Activated CD8-positive, alpha-beta memory T cell treated with anti-CD3 and anti-CD28 coated beads for 36 hours (primary cell): ENCODE data around the gene DGKH. TPM values are rescaled to one million over a fixed set of nuclear protein-coding genes. Genes with fewer than 3 reads are reported as not detected.
"Not testable (repeated sequence)": the region's sequence is repeated elsewhere in the genome, so short reads cannot be mapped to it uniquely, and the experiment has no call there.

Experiments used
- CTCF ChIA-PET: fragments of 350-600 bp; sonication (Branson Sonifier 250); formaldehyde crosslinking; loops from one replicate; lab custom pipeline; 2021; ENCODE audit warnings: antibody characterized with exemption; lab: Charles Lee
- POLR2A ChIA-PET: fragments of 350-600 bp; sonication (Branson Sonifier 250); formaldehyde crosslinking; loops from one replicate; lab custom pipeline; 2021; ENCODE audit warnings: antibody characterized with exemption; lab: Charles Lee
- total RNA-seq, 2 experiments: library from RNA; stranded (reverse); gene quantifications; one replicate each; pipeline ENCODE4 v1.2.3, GENCODE V29; 2021

Gene DGKH
- total RNA-seq, 2 experiments from 2014 or later: 11.7 to 12.7 TPM

DNA sequence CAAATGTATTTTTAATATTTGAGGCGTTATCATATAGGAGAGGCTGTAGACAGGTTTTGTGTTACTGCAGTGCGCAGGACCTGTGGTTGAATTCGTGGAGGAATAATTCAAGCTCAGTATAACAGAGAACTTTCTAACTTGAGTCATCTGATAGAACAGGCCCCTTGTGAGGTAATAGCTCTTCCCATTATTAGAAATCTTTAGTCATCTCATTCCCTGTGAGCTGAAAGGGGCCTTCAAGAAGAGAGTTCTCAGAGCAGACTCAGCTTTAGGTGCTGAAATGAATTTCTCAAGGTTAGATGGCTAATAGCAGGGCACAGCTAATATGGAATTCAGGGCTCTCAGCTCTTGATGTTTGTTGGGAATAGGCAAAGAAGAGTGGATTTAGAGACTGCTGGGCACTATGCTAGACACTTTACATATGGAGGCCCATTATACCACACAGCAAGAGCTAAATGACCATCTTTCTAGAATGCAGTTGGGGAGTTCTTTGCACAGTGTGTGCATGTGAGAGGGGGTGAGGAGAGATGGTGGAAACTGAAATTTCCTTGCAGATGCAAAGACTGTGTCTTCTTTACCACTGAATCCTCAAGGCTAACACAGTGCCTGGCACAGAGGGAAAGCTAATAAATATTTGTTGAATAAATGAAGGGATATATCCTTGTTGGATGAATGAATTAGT lies 89.5 kb downstream of the DGKH start:
- ChIA-PET POLR2A (no interaction called here), CTCF (no interaction called here)

DNA sequence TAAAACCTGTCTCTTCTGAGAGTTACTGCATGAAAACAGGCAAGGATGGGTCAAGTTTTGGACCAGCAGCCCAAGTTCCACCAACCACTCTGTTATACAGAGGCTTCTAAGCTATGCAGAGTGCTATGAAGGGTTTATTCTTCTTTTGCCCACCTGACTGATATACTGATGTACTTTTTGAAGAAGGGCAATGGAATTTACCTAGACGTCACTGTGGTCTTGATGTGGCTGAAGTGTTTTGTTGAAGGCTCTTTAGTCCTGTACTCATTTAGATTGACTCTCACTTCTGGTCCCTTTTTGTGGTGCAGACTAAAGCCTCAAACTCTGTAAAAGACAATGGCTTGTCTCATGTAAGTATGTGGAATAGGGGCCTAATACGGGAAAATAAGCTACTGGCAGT lies 92.0 kb downstream of the DGKH start:
- ChIA-PET CTCF (no interaction called here), POLR2A (no interaction called here)

DNA sequence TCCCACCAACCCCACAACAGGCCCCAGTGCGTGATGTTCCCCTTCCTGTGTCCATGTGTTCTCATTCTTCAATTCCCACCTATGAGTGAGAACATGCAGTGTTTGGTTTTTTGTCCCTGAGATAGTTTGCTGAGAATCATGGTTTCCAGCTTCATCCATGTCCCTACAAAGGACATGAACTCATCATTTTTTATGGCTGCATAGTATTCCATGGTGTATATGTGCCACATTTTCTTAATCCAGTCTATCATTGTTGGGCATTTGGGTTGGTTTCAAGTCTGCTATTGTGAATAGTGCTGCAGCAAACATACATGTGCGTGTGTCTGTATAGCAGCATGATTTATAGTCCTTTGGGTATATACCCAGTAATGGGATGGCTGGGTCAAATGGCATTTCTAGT lies 92.6 kb downstream of the DGKH start:
- CTCF ChIA-PET, POLR2A ChIA-PET: not testable (repeated sequence)

DNA sequence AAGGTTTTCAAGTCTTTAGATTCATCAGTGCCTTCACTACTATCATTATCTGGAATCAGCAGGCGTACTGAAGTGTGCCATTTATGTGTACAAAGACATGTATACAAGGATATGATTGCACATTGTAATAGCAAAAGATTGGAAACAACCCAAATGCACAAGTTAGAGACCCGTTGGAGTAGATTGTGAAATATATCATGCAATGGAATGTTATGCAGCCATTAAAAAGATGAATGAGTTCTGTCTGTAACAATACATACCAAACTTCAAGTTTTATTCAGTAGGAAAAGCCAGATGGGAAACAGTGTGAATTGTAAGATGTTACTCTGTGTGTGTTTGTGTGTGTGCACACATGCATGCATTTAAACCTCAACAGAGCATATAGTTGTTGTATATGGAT lies 97.9 kb downstream of the DGKH start:
- ChIA-PET POLR2A (no interaction called here), CTCF (no interaction called here)

DNA sequence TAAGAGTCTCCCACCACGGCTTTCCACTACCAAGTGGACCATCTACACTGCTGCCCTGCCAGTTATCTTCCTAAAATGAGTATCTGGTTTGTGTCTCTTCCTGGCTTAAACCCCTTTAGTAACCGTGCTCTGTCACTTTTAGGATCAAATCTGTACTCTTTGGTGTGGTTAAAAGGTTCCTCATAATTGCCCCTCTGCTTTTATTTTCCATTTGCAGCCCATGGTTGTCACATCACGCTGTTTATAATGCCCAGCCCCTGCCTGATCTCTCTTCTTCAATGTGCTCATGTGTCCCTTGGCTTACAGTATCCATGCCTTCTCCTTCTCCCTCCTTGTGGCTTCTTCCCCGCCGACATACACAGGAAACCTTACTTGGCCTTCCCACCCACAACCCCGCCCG lies 100.1 kb downstream of the DGKH start:
- POLR2A ChIA-PET: no interaction called here
- CTCF ChIA-PET: no interaction called here

DNA sequence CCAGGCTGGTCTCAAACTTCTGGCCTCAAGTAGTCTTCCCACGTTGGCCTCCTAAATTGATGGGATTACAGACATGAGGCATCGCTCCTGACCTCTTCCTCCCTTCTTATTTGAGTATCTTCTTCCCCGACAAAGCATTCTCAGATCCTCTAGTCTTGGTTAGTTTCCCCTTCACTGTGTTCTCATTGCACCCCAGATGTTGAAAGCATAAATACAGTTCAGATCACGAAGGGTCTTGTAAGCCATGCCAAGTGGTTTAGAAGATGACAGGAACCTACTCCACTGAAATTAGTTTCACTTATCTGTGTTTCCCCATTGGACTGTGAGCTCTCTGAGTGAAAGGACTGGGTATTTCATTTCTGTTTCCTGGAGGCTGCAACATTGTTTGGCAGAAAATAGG lies 100.7 kb downstream of the DGKH start:
- POLR2A ChIA-PET: no interaction called here
- CTCF ChIA-PET: no interaction called here

DNA sequence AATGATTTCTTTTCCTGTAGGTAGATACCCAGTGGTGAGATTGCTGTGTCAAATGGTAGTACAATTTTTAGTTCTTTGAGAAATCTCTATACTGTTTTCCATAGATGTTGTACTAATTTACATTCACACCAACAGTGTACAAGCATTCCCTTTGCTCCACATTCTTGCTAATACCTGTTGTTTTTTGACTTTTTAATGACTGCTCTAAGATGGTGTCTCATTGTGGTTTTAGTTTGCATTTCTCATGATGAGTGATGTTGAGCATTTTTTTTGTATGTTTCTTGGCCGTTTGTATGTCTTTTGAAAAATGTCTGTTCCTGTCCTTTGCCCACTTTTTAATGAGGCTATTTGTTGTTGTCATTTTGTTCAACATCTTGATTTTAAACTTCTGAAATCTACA lies 103.3 kb downstream of the DGKH start:
- ChIA-PET CTCF (no interaction called here), POLR2A (no interaction called here)

DNA sequence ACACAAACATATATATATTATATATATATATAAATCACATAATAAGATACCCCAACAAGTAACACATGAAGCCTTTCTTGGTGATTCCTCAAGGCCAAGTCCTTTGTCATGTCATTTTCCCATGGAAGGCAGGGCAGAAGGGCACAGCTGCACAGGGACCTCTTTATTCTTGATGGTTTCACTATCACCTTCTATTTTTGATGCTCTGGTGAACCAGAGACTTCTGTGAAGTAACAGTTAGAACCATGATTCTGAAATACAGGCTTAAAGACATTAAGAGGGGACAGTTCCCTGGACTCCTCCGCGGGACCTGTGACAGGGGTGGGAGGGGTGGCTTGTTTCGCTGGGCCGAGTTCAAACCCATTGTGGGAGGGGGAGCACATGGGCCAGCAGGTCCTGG lies 104.0 kb downstream of the DGKH start:
- POLR2A ChIA-PET: no interaction called here
- CTCF ChIA-PET: no interaction called here

DNA sequence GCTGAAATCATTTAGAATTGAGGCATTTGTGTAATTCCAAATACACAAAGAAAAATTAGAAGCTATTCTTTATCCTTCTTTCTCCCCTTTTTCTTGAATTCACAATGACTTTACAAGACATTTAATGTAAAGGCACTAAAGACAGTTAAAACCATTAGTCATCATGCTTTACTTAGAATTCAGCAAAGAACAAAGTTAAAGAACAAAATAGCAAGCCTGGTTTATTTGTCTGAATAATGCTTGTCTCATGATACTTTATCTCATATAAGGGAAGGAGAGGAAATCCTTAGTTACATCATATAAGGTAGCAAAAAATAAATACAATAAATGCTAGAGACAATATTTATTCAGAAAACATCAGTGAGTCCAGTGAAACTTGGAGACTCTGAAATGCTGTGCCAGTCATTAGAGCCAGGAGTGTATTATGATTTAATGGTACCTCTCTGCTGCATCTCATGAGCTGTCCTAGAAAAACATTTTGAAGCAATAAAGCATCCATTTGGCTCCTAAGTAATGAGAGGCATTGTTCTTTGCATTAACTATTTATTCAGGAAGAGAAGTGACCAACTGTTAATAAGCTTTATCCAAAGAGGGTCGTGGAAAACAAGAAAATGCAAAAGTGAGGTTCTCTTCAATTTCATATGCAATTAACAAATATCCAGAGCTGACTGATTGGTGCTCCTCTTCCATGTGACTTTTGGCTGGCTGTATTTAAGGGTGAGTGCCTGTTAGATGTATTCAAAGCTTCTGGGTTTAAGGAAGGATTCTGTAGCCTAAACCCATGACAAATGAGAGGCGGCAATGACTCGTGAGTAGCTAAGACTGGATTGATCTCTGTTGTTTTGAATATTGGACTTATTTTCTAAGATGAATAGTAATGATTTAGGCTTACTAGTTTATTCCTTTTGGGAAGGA lies 105.0 kb downstream of the DGKH start:
- POLR2A ChIA-PET: no interaction called here
- CTCF ChIA-PET: no interaction called here

DNA sequence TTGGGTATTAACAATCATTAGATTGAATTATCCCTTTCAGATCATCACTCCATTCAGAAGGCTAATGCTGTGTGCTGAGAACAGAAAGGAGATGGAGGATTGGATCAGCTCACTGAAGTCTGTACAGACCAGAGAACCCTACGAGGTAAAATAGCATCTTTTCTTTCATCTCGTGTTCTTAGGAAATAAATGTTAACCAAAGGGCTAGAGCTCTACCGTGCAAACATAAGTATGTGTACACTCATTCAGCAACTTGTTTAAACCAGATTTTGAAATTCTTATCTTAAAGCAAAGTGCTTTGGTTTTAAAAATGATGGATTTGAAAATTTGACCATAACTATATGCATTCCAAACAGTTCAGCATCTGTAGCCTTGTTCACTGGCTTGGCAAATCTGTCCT lies 106.8 kb downstream of the DGKH start:
- ChIA-PET CTCF (no interaction called here), POLR2A (no interaction called here)

DNA sequence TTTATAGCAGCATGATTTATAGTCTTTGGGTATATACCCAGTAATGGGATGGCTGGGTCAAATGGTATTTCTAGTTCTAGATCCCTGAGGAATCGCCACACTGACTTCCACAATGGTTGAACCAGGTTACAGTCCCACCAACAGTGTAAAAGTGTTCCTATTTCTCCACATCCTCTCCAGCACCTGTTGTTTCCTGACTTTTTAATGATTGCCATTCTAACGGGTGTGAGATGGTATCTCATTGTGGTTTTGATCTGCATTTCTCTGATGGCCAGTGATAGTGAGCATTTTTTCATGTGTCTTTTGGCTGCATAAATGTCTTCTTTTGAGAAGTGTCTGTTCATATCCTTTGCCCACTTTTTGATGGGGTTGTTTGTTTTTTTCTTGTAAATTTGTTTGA lies 114.9 kb downstream of the DGKH start:
- CTCF ChIA-PET, POLR2A ChIA-PET: not testable (repeated sequence)

DNA sequence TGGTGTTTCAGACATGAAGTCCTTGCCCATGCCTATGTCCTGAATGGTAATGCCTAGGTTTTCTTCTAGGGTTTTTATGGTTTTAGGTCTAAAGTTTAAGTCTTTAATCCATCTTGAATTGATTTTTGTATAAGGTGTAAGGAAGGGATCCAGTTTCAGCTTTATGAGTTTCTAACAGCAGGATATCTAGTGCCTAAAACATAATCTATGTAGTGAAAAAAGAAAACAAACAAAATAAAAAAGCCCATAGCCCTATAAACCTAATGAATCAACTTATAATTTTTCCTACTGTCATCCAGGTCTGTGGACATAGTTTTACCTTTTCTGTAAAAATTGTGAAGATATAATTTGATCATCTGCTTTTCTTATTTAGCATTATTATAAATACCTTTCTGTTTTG lies 115.5 kb downstream of the DGKH start:
- POLR2A ChIA-PET, CTCF ChIA-PET: not testable (repeated sequence)

DNA sequence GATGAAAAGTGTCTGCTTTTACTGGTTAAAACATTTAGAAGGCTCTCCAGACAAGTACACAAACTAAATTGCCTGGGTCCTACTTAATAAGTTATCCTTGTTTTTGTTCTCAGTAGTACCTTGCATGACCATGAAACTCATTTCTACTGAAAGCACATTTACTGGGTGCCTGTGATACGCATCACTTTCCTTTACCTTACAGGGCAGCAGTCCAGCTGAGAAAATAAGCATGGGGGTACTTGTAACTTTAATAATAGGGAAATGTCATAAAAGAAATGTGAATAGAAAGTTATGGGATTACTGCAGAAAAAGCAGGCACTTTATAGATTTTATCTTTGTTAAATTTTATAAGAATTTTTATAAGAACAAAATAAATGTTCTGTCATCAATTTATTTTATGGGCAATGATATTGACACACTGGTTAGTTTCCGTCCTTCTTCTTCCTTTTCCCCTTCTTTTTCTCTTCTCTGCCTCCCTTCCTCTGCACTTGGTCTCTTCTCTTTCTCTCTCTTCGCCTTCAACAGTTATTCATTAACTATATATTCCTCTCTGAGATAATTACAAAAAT lies 116.2 kb downstream of the DGKH start:
- POLR2A ChIA-PET: no interaction called here
- CTCF ChIA-PET: no interaction called here

DNA sequence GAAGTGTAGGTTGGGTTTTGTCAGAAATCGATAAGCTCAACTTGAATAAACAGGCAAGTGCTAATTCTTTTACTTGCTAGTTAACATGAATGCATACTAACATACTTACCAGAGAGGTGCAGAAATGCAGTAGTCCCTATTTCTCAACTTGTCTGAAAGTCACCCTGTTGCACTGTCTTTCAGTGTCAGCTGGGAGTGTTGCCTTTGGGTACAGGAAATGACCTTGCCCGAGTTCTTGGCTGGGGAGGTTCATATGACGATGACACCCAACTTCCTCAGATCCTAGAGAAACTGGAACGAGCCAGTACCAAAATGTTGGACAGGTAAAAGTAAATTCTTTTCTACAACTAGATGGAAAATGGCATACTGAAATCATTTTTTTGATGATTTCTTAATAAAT lies 120.0 kb downstream of the DGKH start:
- ChIA-PET CTCF (no interaction called here), POLR2A (no interaction called here)

DNA sequence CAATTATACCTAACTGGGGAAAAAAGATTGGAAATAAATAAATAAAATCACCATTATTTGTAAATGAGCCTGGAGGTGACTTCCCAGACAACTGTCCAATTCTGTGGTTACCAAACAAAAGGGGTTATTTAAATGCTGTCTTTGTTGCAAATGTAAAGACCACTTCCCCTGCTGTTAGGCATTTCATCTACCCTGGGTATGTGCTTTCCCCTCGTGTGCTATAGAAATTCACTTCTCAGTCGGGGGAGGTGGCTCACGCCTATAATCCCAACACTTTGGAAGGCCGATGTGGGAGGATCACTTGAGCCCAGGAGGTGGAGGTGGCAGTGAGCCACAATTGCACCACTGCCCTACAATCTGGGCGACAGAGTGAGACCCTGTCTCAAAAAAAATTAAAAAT lies 121.6 kb downstream of the DGKH start:
- CTCF ChIA-PET: interaction anchor here (0.7 kb wide), 1 partner anchor 17 kb away, joined by 3 read pairs; no protein-coding TSS in a partner anchor
- POLR2A ChIA-PET: no interaction called here

DNA sequence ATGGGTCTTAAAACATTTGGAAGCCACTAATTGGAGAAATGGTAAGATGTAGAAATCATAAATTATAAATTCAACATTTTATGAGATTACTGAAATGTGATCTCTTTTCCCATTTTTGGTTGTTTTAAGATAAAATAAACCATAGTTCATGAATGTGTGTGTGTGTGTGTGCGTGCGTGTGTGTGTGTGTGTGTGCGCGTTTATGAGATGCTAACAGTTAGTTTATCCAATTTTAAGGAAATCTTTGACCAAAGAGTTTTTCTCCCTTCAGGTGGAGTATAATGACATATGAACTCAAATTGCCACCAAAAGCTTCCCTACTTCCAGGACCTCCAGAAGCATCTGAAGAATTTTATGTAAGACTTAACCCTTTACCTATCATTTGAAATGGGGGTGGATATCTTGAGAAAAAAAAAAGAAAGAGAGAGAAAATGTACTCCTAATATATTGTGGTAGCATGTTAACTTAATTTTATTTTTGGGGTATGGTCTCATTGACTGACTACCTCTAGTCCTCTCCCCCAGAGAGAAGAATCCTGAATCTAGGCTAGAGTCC lies 125.4 kb downstream of the DGKH start:
- ChIA-PET CTCF (no interaction called here), POLR2A (no interaction called here)

DNA sequence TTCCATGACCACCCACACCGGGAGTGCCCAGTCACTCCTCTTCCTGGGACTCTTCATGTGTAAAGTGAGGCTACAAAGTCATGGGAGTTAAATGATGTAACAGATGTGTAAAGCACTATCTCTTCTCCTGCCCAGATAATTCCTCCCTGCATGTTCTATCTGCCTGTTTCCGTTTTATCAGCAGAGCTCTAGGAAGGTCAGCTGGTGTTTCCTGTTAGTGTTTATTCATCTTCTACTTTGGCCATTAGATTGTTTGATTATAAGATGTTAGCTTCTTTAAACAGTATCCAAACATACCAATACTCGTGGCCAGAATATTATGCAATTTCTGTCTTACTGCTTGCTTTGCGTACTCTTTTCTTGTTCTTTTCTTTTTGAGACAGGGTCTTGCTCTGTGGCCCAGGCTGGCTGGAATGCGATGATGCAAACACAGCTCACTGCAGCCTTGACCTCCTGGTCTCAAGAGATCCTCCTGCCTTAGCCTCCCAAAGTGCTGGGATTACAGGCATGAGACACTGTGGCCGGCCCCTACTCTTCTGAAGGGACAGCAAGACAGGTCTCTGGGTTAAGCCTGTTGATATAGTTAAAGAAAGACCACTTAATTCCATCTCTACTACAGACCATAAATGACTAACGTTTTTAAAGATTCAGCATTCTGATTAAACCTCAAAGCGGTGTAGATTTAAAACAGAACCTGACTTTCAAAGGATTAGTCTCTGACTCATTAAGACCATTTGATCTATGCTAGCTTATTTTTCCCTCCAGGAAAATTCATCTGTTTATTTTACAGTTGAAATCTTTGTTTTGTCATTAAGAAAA lies 126.1 kb downstream of the DGKH start:
- ChIA-PET POLR2A (no interaction called here), CTCF (no interaction called here)

DNA sequence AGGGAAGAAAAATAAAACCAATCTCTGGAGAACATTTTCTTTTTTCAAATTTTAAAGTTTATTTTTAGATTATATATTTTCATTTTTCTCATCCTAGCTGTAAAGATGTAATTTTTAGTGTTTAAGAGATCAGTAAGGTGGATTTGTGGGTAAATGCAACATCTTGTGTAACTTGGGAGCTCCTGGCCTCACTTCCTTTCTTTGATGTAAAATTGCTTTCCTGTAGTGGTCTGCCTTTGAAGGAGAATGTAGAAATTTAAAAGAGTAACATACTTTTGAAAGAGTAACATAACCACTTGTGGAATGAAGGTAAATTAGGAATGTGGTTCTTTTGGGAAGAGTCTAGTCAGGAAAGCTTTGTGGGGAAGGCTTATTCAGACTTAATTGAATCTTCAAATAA lies 127.8 kb downstream of the DGKH start:
- POLR2A ChIA-PET: no interaction called here
- CTCF ChIA-PET: no interaction called here

DNA sequence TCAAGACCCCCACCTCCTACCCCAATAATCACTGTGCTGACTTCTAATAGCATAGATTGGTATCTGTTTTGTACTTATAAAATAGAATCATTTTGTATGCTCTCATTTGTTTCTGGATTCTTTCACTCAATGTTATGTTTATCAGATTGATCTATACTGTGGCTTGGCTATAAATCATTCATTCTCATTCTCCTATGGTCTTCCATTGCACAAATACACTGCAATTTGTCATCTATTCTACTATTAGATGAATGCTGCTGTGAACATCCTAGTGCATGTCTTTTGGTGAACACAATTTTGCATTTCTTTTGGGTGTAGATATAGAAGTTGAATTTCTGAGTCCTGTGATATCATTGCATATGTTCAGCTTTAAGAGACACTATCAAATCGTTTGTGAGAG lies 128.7 kb downstream of the DGKH start:
- POLR2A ChIA-PET: no interaction called here
- CTCF ChIA-PET: no interaction called here
